Prostate gland (tissue), 2 donors: Measurements from ENCODE around the gene KDSR. TPM values are rescaled to one million over a fixed set of nuclear protein-coding genes. Genes with fewer than 3 reads are reported as not detected.

Experiments
- DNase-seq: peaks from one replicate; pipeline ENCODE4 v3.0.0-alpha.2; 2019; ENCODE audit warnings: low spot score
- H3K27ac ChIP-seq, 2 donors: fragments of 200-600 bp; sonication (generic); 2 replicates each; pipeline ENCODE4 v1.5.1; 2017 to 2019
- H3K27me3 ChIP-seq: fragments of 200-600 bp; sonication (generic); replicated peaks from 2 replicates; pipeline ENCODE4 v1.5.1; 2019; ENCODE audit not compliant: insufficient read depth
- H3K36me3 ChIP-seq, 2 donors: fragments of 200-600 bp; sonication (generic); 1 replicate in 1 of 2; 2 replicates in 1 of 2; pipeline versions ENCODE4 v1.5.1 to v1.8.1; 2017 to 2019
- H3K4me1 ChIP-seq: fragments of 200-600 bp; sonication (generic); replicated peaks from 2 replicates; pipeline ENCODE4 v1.5.1; 2019
- H3K4me3 ChIP-seq, 2 donors: fragments of 200-600 bp; sonication (generic); 2 replicates each; pipeline ENCODE4 v1.5.1; 2017 to 2019
- H3K9me3 ChIP-seq: fragments of 200-600 bp; sonication (generic); 2 replicates; pipeline ENCODE4 v1.5.1; 2017
- CTCF ChIP-seq, 4 experiments: fragments of 200-600 bp in 2 of 4; fragments of 450-650 bp in 2 of 4; sonication (generic) in 2 of 4; IDR thresholded peaks; 1 replicate in 3 of 4; 2 replicates in 1 of 4; pipeline ENCODE4 v1.5.1; 2016 to 2019; ENCODE audit warnings: antibody characterized with exemption in 4 of 4, mild to moderate bottlenecking in 2 of 4, moderate library complexity in 2 of 4
- POLR2A ChIP-seq: fragments of 450-650 bp; IDR thresholded peaks from one replicate; pipeline ENCODE4 v1.6.1; 2016; ENCODE audit warnings: antibody characterized with exemption, mild to moderate bottlenecking
- POLR2AphosphoS5 ChIP-seq: sonication (generic); formaldehyde crosslinking; IDR thresholded peaks from one replicate; pipeline ENCODE4 v1.6.1; 2017; ENCODE audit warnings: antibody characterized with exemption
- WGBS: methylation state at CpG from one replicate; pipeline ENCODE4 v1.1.5; 2018; 5-methylcytosine and 5-hydroxymethylcytosine counted together
- intact Hi-C: fragments of 100-400 bp; cut with DNase I; formaldehyde crosslinking; loops from one replicate; pipeline ENCODE4 v1.14.2; 2022
- total RNA-seq, 2 donors: library from RNA; depleted of rRNA; stranded (reverse); fragments of >200 nt; gene quantifications; one replicate each; pipeline ENCODE4 v1.1.0, GENCODE V29; 2016

Gene KDSR
- total RNA-seq, 2 donors from 2014 or later: 46.1 to 52.3 TPM

GRCh38 chr18:63290821-63291200 lies 76.2 kb downstream of the KDSR start:
- Histone ChIP-seq H3K4me1 (no peaks in the 10 kb centered on the region), H3K4me3 (no peak overlapping the region), H3K36me3 (no peaks in the 10 kb centered on the region), H3K27me3 (no peaks in the 10 kb centered on the region), H3K9me3 (no peaks in the 10 kb centered on the region), H3K27ac (no peak overlapping the region)
- TF ChIP-seq POLR2AphosphoS5 (no peak), CTCF (IDR thresholded peaks at IDR 0.05) (no peak), POLR2A (no peak)
- intact Hi-C loops: no loop called here
- WGBS: 88% methylated on average over 7 of the region's 7 CpGs
- no peak for DNase-seq

- 92% methylated on average over 6 of the region's 6 CpGs for WGBS
- no peak overlapping the region for H3K27ac ChIP-seq
- no peak for DNase-seq
- H3K4me1 ChIP-seq: no peaks in the 10 kb centered on the region
- no peak for TF ChIP-seq POLR2A
- no peak for TF ChIP-seq CTCF (IDR thresholded peaks at IDR 0.05)
- no peak for TF ChIP-seq POLR2AphosphoS5
- intact Hi-C loops: no loop called here
- H3K4me3 ChIP-seq: no peak overlapping the region
- H3K36me3 ChIP-seq: no peaks in the 10 kb centered on the region
- H3K9me3 ChIP-seq: no peaks in the 10 kb centered on the region
- H3K27me3 ChIP-seq: no peaks in the 10 kb centered on the region
Measured at GRCh38 chr18:63290166-63290820, 76.7 kb downstream of the KDSR start.

GRCh38 chr18:63288311-63288710 lies 78.7 kb downstream of the KDSR start:
- Histone ChIP-seq H3K27ac (no peak overlapping the region), H3K27me3 (no peaks in the 10 kb centered on the region), H3K4me1 (no peaks in the 10 kb centered on the region), H3K9me3 (no peaks in the 10 kb centered on the region), H3K4me3 (no peak overlapping the region), H3K36me3 (no peaks in the 10 kb centered on the region)
- TF ChIP-seq POLR2A (no peak), CTCF (IDR thresholded peaks at IDR 0.05) (no peak), POLR2AphosphoS5 (no peak)
- intact Hi-C loops: no loop called here
- WGBS: 72% methylated on average over 2 of the region's 2 CpGs
- DNase-seq: no peak

- no peak for DNase-seq
- Histone ChIP-seq H3K27me3 (no peaks in the 10 kb centered on the region), H3K9me3 (no peaks in the 10 kb centered on the region), H3K27ac (no peak overlapping the region), H3K36me3 (no peaks in the 10 kb centered on the region), H3K4me3 (no peak overlapping the region), H3K4me1 (no peaks in the 10 kb centered on the region)
- intact Hi-C loops: no loop called here
- no peak for TF ChIP-seq POLR2AphosphoS5
- no peak for TF ChIP-seq CTCF (IDR thresholded peaks at IDR 0.05)
- no peak for TF ChIP-seq POLR2A
- WGBS: 93% methylated on average over 1 of the region's 1 CpG
Measured at GRCh38 chr18:63287691-63288220, 79.2 kb downstream of the KDSR start.

- Histone ChIP-seq H3K4me3 (no peak overlapping the region), H3K27me3 (no peaks in the 10 kb centered on the region), H3K36me3 (no peaks in the 10 kb centered on the region), H3K9me3 (no peaks in the 10 kb centered on the region), H3K4me1 (no peaks in the 10 kb centered on the region), H3K27ac (no peak overlapping the region)
- 91% methylated on average over 4 of the region's 4 CpGs for WGBS
- intact Hi-C loops: no loop called here
- no peak for TF ChIP-seq POLR2A
- DNase-seq: no peak
Measured at GRCh38 chr18:63286926-63287325, 80.1 kb downstream of the KDSR start.
